HS-27A (cell line): ENCODE data around the gene TMEM128.
A peak's percentile ranks its signal among the peaks of the same experiment; 100 is the strongest.
"Not testable (repeated sequence)": the region's sequence is repeated elsewhere in the genome, so short reads cannot be mapped to it uniquely, and the experiment has no call there.

Experiments used
- DNase-seq: peaks from one replicate; pipeline ENCODE4 v3.0.0-alpha.2; 2012; ENCODE audit warnings: low read depth, missing footprints

The TMEM128 gene

DNA sequence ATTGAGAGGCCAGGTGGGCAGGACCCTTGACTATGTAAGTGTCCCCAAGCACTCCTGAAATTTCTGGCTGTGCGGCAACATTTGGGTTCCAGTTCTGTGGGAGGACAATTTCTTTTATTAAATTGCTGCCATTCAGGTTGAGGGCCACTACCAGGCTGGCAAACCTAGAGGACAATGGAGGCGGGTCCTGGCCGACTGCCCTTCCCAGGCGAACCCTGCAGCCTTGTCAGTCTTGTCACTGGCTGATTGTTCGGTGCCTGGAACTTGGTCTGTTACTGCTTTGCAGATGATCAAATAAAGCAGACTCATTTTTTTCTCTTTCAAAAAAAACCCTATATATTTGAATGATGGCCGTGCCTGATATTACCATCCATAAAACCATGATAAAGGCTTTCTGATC lies 6.6 kb upstream of the TMEM128 start:
- no peak for DNase-seq

DNA sequence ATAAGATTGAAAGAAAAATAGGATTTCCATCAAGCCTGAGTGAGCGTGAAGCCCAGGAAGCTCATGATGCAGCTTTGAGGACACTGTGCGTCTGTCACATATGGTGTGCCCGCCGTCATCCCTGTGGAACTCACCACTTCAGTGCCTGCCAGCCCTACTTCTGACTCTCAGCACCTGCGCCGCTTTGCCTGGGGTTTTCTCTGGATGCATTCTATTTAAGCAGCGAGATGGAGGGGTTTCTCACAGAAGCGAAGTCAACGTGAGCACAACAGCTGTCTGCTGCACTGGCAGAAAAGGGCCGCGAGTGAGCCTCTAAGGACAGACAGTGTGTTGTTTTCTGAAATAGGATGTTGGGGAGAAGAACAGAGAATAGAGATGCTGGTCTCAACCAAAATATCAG lies 6.2 kb upstream of the TMEM128 start:
- no peak for DNase-seq

DNA sequence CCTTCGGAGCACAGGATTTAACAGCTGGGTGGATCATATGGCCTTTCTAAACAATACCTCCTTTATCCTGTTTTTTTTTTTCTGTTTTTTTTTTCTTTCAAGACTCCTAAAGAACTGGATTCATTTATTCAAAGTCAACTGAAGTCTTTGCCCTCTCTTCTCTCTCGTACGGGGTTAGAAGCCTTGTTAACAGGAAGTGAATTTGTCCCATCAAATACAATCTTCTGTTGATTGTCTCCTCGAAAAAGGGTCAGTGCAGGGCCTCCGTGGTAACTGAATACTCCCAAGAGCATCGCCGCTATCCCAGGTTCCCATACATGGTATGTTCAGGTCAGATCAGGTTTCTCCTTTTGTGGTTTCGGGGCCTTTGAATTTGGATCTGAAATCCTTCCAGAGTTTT lies 1.8 kb upstream of the TMEM128 start:
- no peak for DNase-seq

DNA sequence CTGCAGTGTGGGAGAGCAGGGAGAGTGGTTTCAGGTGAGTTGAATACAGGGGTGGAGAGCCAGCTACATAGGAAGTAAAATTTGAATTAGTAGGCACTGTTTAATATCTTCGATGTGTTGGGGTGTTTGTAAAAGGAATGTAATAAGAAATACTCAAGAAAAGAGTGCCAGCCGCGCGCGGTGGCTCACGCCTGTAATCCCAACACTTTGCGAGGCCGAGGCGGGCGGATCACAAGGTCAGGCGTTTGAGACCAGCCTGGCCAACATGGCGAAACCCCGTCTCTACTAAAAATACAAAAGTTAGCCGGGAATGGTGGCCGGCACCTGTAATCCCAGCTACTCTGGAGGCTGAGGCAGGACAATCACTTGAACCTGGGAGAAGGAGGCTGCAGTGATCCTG lies 1.3 kb upstream of the TMEM128 start:
- not testable (repeated sequence) for DNase-seq

DNA sequence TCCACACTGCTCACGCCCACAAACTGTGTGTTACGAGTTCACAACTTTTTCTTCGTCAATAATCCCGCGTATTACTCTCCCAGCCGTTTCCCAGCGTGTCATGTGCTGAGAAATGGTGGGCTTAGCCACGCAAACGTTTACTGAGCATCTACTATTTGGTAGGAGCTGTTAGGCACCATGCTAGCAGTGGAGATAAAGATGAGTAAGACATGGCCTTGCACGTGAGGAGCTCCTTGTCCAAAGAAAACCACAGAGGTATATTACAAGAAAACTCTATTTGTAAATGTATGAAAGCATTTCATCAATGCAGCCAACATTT lies 821 bp upstream of the TMEM128 start:
- no peak for DNase-seq

DNA sequence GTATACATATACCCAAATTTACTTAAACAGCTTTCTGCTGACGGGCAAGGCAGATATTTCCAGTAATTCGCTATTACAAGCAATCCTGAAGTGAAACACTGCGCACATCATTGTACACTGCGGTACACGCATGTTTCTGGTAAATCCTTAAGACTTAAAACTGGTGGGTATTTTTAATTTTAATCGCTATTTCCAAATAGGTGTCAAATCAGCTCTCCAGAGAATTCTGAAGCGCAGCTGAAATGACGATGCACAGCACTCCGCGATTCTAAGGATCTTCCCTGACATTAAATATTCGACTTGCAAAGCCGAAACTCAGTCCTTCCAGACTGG lies 361 bp downstream of the TMEM128 start:
- DNase-seq: no peak

DNA sequence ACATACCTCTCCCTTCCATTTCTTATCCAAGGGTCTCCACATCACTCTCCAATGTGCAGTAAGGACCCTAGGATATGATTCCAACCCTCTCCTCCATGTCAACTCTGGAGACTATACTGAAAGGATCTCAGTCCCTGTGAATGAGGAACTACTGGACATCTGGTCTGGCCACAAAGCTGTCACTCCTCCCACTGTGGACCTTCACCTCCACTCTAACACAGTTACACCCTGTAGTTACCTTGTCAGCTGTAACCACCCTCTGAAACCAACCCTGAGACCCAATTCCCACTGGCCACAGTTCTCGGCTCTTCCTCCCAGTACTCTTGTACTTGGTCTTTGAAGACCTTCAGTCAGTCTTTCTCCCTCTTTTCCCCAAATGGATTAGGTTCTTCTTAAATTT lies 2.9 kb downstream of the TMEM128 start:
- DNase-seq: no peak

DNA sequence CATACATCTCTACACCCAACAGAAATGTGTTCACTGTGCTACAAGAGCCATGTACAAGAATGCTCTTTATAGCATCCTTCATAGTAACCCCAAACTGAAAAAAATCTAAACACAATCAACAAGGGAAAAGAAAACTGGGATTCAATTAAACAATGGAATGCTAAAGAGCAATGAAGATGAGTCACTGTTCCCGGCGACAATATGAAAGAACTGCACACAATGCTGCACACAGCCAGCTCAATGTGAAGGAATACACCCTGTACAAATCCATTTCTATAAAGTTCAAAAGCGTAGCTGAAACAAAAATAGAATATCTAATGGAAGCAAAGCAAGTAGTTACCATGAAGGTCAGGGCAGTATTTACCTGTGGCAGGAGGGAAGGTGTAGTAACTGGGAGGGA lies 8.5 kb downstream of the TMEM128 start:
- not testable (repeated sequence) for DNase-seq

DNA sequence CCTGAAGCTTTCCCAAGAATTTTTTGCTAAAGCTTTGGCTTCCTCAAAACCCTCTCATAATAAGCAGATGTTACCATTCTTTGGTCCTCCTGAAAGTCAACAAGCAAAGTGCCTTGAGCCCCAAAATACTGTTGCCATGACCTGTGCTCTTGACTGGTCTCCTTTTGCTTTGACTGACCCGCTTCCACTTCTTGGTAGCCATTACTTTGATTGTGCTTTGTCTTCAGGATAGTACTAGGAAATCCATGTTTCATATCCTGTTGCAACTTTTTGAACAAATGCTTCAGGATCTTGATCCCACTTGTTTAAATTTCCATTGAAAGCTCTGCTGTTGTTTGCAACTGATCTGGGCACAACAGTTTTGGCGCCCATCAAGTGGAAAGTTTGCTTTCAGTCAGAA lies 14.4 kb downstream of the TMEM128 start:
- no peak for DNase-seq

DNA sequence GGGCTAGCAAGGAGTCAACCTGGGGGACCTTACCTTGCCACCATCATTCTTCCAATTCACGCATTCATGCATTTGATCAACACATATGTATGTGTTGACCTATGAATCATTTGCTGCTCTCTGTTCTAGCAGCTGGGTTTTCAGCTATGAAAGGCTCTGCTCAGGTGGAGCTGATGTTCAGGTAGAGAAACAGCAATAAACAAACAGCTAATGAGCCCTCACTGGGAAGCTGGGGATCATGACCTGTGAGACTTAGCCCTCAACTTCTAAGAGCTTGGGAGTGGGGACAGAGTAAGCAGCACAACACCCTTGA lies 19.7 kb downstream of the TMEM128 start:
- DNase-seq: no peak

DNA sequence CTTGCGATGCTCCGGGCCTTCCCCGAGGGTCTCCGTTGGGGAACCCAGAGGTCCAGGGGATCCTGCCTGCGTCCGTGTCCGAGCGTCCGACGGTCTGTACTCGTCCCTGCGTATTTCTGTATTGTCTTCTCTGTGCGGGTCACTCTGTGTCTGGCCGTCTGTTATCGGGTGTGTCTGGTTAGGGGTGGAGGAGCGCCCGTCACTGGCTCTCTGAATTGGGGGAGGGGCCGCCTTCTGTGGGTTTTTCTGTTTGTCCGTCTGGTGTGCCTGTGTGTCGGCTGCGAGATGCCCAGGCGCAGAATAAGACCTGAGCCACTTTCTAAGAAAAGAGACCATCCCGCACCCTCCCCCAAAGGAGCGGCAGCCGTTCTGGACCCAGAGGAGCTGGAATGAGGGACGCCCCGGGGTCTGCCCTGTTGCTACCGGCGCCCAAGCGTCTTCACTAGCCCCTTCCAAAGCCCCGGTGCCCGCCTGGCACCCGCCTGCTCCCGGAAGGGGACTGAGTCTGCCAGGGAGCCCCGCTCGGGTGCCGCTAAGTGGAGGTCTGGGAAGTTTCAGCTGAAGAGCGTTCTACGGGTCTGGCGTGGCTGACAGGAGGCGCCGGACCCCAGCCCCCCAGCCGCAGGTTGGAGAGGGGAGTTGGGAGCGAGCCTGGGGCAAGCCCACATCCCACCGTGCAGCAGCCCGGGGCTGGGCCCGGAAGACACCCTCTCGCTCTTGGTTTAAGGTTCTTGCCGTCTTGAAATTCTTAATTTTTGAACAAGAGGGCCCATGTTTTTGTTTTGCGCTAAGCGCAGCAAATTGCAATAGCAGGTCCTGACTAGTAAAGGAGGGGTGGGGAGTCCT lies 20.3 kb downstream of the TMEM128 start:
- DNase-seq: no peak

DNA sequence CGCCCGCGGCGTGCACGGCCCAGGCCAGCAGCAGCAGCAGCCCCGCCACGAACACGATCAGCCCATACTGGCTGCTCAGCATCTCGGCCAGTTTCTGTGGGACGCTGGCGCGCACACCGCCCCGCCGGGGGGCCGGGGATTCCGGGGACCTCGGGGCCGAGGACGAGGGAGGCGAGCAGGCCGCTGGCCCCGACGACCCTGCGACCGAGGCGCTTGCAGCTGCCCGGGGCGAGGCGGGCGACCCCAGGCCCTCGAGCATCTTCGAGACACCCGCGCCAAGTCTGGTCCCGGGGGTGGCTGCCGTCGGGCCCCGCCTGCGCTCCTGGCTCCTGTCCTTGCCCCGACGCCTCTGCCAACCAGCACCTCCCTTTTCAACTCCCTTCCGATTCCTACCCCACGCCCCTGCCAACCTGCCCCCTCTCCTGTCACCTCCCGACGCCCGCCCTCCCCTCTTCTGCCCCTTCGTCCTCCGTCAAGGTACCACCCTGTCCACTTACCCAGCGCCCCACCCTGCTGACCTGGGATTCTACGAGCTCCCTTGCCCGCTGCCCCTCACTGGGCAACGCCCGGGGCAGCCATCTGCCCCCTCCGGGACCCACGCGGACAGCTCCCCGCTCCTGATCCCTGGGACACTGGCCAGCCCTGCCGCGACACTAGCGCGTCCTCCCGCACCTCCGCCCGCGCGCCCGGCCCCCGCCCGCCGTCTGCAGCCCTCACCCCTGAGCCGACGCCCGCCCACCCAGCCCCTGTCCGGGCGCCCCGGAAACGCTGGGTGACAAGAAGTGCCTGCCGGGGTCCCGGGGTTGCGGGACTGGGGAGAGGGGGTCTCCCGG lies 21.2 kb downstream of the TMEM128 start, which contains the start of gene OTOP1:
Gene OTOP1, minus strand, starts transcription at position 324 of the 833 bp plus-strand sequence. Its CDS starts 65 bp downstream, at position 259.
- DNase-seq: no peak

DNA sequence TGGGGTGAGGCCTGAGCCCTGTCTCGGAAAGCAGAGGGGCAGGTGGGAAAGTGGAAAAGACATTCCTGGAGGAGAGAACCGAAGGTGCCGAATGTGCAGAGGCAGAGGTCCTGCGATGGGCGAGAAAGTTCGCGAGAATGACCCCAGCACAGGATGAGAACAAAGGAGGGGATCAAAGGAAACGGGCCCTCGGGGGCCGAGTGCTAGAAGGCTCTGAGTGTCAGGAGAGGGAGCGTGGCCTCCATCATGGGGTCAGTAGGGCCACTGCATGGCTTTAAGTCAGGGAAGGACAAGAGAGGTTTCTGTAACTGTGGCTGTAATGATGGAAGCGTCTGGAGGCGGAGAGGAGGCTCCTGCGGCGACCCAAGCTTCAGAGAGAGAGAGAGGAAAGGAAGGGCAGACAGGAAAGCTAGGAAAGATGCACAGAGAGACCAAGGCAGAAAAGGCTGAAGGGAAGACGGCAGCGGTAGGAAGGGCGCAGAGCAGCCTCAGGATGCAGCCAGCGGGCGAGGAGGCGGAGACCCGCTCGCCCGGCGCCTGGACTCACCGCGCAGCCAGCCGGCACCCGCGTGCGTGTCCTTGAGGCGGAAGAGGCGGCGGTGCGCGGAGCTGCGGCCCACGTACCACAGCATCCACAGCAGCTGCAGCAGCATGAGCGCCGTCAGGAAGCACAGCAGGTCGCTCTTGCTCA lies 22.0 kb downstream of the TMEM128 start:
- no peak for DNase-seq

DNA sequence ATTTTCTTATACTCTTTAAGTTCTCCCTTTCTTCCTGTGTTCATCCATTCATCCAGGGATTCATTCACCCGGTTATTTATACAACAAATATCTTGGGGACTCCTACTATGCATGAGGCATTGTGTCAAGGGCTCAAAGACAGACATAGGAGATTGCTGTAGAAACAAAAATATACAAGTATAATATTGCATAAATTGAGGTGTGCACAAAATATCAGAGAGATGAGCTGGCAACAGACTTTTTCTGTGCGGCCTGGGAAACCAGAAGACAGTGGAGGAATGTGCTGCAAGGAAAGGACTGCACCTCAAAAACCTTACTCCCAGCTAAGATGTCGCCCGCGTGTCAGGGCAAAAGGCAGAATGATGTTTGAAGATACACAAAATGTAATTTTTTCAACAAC lies 30.9 kb downstream of the TMEM128 start:
- DNase-seq: no peak

DNA sequence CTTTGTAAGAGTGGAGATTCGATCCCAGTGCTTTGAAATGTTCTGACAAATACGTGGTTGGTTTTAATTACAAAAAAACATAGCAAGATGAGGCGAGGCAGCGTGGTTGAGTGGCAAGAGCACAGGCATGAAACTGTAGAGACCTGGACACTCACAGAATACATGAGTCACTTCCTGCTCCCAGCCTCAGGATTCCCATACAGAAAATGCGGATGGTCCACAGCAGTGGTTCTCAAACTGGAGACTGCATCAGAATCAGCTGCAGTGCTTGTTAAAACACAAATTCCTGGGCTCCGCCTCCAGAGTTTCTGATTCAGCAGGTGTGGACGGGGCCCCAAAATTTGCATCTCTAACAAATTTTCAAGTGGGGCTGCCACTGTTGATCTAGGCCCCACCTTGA lies 31.4 kb downstream of the TMEM128 start:
- peak; percentile 5 for DNase-seq

DNA sequence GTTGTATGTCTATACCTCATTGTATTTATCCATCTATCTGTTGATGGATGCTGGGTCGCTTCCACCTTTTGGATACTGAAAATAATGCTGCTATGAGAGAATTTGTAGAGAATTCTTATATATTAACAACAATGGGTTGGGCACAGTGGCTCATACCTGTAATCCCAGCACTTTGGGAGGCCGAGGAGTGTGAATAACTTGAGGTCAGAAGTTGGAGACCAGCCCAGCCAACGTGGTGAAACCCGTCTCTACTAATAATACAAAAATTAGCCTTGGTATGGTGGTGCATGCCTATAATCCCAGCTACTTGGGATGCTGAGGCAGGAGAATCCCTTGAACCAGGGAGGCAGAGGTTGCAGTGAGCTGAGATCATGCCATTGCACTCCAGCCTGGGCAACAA lies 34.3 kb downstream of the TMEM128 start:
- DNase-seq: not testable (repeated sequence)

DNA sequence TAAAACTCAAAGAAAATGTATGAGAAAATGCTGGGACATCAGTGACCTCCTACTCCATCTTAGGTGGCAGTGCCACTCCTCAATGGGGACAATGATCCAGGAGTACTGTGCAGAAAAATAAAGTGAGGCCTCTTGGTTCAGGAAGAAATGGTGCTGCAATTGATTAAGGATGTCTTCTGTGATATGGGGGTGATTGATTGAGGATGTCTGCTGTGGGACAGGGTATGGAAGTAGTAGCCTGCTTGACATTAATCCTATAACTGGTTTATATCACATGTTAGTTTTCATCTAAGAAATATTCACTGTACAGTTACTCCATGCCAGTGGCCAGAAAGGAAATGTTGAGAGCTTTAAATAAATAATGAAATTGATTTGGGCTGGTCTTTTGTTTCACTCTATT lies 41.8 kb downstream of the TMEM128 start:
- DNase-seq: no peak

DNA sequence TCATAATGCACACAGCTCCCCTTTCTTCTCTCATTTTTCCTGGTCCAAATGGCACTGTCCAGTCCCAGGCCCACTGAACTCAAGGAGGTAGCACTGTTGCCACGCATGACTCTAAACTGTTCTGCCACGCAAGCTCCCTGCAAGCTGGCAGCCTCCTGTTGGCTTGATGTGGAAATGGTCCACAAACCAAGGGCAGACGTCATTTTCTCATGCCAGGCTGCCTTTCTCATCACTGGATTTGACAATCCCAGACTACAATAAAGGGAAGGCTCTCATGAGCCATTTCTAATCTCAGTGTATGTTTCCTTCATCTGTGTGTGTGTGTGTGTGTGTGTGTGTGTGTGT lies 43.6 kb downstream of the TMEM128 start:
- no peak for DNase-seq

DNA sequence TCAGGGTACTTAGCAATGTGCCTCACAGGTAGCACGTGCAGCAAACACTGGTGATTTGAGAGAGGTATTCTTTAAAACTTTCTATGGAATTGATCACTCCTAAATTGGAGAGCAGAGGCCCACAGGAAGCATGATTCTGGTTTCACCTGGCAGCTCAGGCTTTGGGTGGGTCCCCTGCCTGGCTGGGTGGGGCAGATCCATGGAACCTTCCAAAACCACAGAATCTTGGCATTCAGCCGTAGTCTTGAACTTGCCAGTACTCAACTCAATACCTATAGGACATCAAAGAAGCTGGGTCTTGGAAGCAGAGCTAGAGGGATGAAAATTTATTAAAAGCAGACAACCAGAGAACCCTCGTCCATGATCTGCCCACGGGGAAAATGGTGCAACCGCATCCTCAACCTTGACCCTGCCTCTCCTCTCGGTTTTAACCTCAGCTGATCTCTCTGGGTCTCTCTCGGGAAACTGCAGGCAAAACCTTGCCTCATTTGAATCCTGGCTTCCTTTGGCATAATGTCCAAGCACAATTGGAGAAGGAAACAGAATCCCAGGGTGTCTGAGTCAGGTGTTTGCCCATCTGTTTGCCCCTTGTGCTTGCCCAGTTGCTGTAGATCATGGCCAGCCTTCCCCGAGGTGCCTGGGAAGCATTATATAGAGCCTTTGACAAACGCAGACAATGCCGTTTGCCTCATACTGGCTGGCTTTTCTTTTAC lies 44.2 kb downstream of the TMEM128 start:
- no peak for DNase-seq

DNA sequence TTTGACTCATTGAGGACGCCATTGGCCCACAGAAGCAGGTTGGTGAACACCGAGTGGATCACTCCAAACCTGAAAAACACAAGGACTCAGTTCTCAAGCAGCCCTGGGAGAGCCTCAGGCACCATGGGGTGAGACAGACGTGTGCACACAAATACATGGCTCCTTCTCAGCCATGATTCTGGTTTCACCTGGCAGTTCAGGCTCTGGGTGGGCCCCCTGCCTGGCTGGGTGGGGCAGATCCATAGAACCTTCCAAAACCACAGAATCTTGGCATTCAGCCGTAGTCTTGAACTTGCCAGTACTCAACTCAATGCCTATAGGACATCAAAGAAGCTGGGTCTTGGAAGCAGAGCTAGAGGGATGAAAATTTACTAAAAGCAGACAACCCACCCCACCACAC lies 45.5 kb downstream of the TMEM128 start:
- no peak for DNase-seq

DNA sequence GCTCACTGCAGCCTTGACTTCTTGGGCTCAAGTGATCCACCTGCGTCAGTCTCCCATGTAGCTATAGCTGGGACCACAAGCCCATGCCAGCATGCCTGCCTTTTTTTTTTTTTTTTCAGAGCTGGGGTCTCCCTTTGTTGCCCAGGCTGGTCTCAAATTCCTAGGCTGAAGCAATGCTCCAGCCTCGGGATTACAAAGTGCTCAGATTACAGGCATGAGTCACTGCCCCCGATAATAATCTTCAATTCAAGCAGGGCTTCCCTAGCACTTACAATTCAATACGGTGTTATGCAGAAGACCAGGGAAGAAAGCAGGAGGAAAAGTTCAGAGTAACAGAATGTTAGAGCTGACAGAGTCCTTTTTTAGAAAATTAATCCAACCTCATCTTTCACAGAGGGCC lies 47.4 kb downstream of the TMEM128 start:
- no peak for DNase-seq

DNA sequence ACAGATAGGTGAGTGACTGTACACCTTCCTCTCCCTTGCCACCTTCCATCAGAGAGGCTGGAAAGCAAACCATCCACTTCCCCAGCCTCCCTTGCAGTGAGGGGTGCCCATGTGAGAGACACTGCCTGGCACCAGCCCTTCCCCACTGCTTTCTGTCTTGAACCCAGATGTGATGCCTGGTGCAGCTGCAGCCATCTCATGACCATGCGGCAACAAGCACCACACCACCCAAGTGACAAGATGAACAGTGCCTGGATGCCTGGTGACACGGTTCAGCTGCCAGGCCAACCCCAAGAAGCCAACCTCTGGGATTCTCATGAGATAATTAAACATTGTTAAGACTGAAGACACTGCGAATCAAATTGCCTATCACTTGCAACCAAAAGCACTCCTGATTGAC lies 52.7 kb downstream of the TMEM128 start:
- no peak for DNase-seq

DNA sequence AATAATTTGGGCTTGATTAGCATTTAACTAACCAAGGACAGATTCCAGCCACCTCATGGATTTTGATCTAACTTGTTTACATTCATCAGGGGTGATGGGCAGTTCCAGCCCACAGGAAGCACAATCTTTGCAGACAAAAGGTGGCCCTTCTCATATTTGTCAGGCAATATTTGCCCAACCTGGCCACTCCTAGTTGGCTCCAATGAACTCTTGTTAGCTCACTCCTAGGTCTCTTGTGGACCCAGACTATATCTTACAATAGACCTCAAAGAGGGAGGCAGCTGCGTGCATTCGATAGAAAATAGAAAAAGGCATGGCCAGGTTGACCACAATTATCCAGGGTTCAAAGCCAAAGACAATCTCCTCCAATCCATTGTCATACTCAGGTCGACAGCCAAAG lies 59.5 kb downstream of the TMEM128 start:
- DNase-seq: not testable (repeated sequence)
